Keratinocyte (primary cell): ENCODE data around the gene DOCK11. TPM values are rescaled to one million over a fixed set of nuclear protein-coding genes. Genes with fewer than 3 reads are reported as not detected.

ENCODE experiments used
- DNase-seq: peaks from one replicate; pipeline ENCODE4 v3.0.0-alpha.2; 2011; ENCODE audit warnings: low read depth, missing footprints, low spot score
- FAIRE-seq: peaks from 2 replicates; lab custom pipeline; 2011; peaks lifted over from hg19 to GRCh38; lab: Jason Lieb, UNC
- H2AFZ ChIP-seq: 2 replicates; pipeline ENCODE4 v1.6.0; 2012; ENCODE audit warnings: low read length, control low read depth, inconsistent platforms; ENCODE audit not compliant: control insufficient read depth
- H3K27ac ChIP-seq: 2 replicates; pipeline ENCODE4 v1.5.1; 2011; ENCODE audit warnings: low read length; ENCODE audit not compliant: control insufficient read depth, insufficient read depth
- H3K27me3 ChIP-seq: 3 replicates; pipeline ENCODE4 v1.6.0; 2011; ENCODE audit warnings: low read length; ENCODE audit not compliant: control insufficient read depth, insufficient read depth; ENCODE audit errors: extremely low read depth
- H3K36me3 ChIP-seq, 2 experiments: 2 replicates in 1 of 2; 3 replicates in 1 of 2; pipeline ENCODE4 v1.5.1; 2011; ENCODE audit warnings: low read length in 2 of 2, mild to moderate bottlenecking in 1 of 2; ENCODE audit not compliant: control insufficient read depth in 2 of 2, insufficient read depth in 2 of 2; ENCODE audit errors: extremely low read depth in 1 of 2
- H3K4me1 ChIP-seq: 3 replicates; pipeline ENCODE4 v1.5.1; 2011; ENCODE audit warnings: low read length; ENCODE audit not compliant: control insufficient read depth, insufficient read depth; ENCODE audit errors: extremely low read depth
- H3K4me2 ChIP-seq: 3 replicates; pipeline ENCODE4 v1.6.0; 2011; ENCODE audit warnings: low read depth, low read length; ENCODE audit not compliant: control insufficient read depth, insufficient read depth; ENCODE audit errors: extremely low read depth
- H3K4me3 ChIP-seq, 3 experiments: fragments of 200-600 bp in 1 of 3; sonication (generic) in 1 of 3; 2 replicates in 2 of 3; 3 replicates in 1 of 3; pipeline ENCODE4 v1.5.1; 2011 to 2016; ENCODE audit warnings: low read length in 3 of 3, mild to moderate bottlenecking in 3 of 3, control low read depth in 2 of 3, inconsistent platforms in 1 of 3, low read depth in 1 of 3, mixed read lengths in 1 of 3, mixed run types in 1 of 3, moderate library complexity in 1 of 3; ENCODE audit not compliant: control insufficient read depth in 2 of 3, insufficient read depth in 2 of 3; ENCODE audit errors: extremely low read depth in 1 of 3
- H3K79me2 ChIP-seq: 2 replicates; pipeline ENCODE4 v1.6.0; 2012; ENCODE audit warnings: low read length; ENCODE audit not compliant: control insufficient read depth, insufficient read depth
- H3K9ac ChIP-seq: 3 replicates; pipeline ENCODE4 v1.6.0; 2011; ENCODE audit warnings: low read length; ENCODE audit not compliant: control insufficient read depth, insufficient read depth; ENCODE audit errors: extremely low read depth
- H3K9me1 ChIP-seq: 3 replicates; pipeline ENCODE4 v1.6.0; 2011; ENCODE audit warnings: low read length; ENCODE audit not compliant: control insufficient read depth, insufficient read depth; ENCODE audit errors: extremely low read depth
- H3K9me3 ChIP-seq: 2 replicates; pipeline ENCODE4 v1.5.1; 2012; ENCODE audit warnings: low read depth, low read length; ENCODE audit not compliant: control insufficient read depth
- H4K20me1 ChIP-seq: 3 replicates; pipeline ENCODE4 v1.6.0; 2011; ENCODE audit warnings: low read length; ENCODE audit not compliant: control insufficient read depth, insufficient read depth; ENCODE audit errors: extremely low read depth
- CTCF ChIP-seq, 3 experiments: IDR thresholded peaks in 1 of 3; conservative IDR thresholded peaks in 1 of 3; optimal IDR thresholded peaks in 1 of 3; 2 replicates in 2 of 3; 3 replicates in 1 of 3; pipeline versions ENCODE3 to v1.5.1; 2011; ENCODE audit warnings: low read length in 3 of 3, mild to moderate bottlenecking in 3 of 3, moderate library complexity in 2 of 3, control low read depth in 1 of 3, inconsistent platforms in 1 of 3; ENCODE audit not compliant: insufficient read depth in 2 of 3; ENCODE audit errors: extremely low read depth in 1 of 3
- EZH2 ChIP-seq: IDR thresholded peaks from one replicate; pipeline ENCODE4 v1.6.1; 2012; ENCODE audit warnings: inconsistent platforms, mild to moderate bottlenecking, low read length, moderate library complexity
- dilution Hi-C: fragments of 300-500 bp; cut with MboI; formaldehyde crosslinking; loops from one replicate; pipeline ENCODE4 v1.7.0; 2020; ENCODE audit warnings: low sequenced_read_pairs; ENCODE audit not compliant: extremely low pct_ligation_motif_present
- polyA plus RNA-seq, 5 experiments: library from polyadenylated mRNA; depleted of rRNA in 3 of 5; stranded (reverse) in 3 of 5; stranded (forward) in 1 of 5; unstranded in 1 of 5; fragments of >200 nt; gene quantifications; 1 replicate in 1 of 5; 2 replicates in 3 of 5; 3 replicates in 1 of 5; pipeline versions ENCODE4 v1.2.1 to v1.2.3, GENCODE V29; 2011 to 2012; ENCODE audit warnings: missing spikeins in 2 of 5, low read depth in 1 of 5, low replicate concordance in 1 of 5

The DOCK11 gene
- polyA plus RNA-seq, 1 donor (not counting 4 experiments of a cell fraction or from before 2014, with no cell fraction given), result 4.6 TPM

- no peak overlapping the region for H3K4me2 ChIP-seq
- dilution Hi-C loops, result no loop called here
- H3K9ac ChIP-seq, result no peak overlapping the region
- DNase-seq (no peak), FAIRE-seq (no peak)
- no peaks in the 10 kb centered on the region for H3K9me3 ChIP-seq
- H3K9me1 ChIP-seq, result no peaks in the 10 kb centered on the region
- H3K4me1 ChIP-seq, result no peaks in the 10 kb centered on the region
- H4K20me1 ChIP-seq, result no peaks in the 10 kb centered on the region
- no peak overlapping the region for H3K4me3 ChIP-seq
- no peak overlapping the region for H2AFZ ChIP-seq
- TF ChIP-seq CTCF (optimal IDR thresholded peaks at IDR 0.05 in 1 of 3, IDR thresholded peaks at IDR 0.05 in 1 of 3, conservative IDR thresholded peaks at IDR 0.05 in 1 of 3; ENCODE audit: extremely low read depth in 1 of 3, insufficient read depth in 2 of 3, low read length in 3 of 3), result no peak
- TF ChIP-seq EZH2, result no peak
- no peaks in the 10 kb centered on the region for H3K27me3 ChIP-seq
- no peaks in the 10 kb centered on the region for H3K79me2 ChIP-seq
- H3K27ac ChIP-seq, result no peak overlapping the region
- no peaks in the 10 kb centered on the region for H3K36me3 ChIP-seq
Measured at GRCh38 chrX:118541482-118541881, 45.9 kb downstream of the DOCK11 start.

- no peaks in the 10 kb centered on the region for H3K79me2 ChIP-seq
- TF ChIP-seq EZH2 (no peak), CTCF (optimal IDR thresholded peaks at IDR 0.05 in 1 of 3, IDR thresholded peaks at IDR 0.05 in 1 of 3, conservative IDR thresholded peaks at IDR 0.05 in 1 of 3; ENCODE audit: extremely low read depth in 1 of 3, insufficient read depth in 2 of 3, low read length in 3 of 3) (no peak)
- FAIRE-seq (no peak), DNase-seq (no peak)
- H3K27ac ChIP-seq, result no peak overlapping the region
- H3K36me3 ChIP-seq, result no peaks in the 10 kb centered on the region
- H3K4me2 ChIP-seq, result no peak overlapping the region
- no peaks in the 10 kb centered on the region for H3K9me3 ChIP-seq
- no peaks in the 10 kb centered on the region for H3K9me1 ChIP-seq
- no peak overlapping the region for H3K9ac ChIP-seq
- H4K20me1 ChIP-seq, result no peaks in the 10 kb centered on the region
- H2AFZ ChIP-seq, result no peak overlapping the region
- peaks cover 7% of the 10 kb centered on the region for H3K4me1 ChIP-seq
- H3K27me3 ChIP-seq, result no peaks in the 10 kb centered on the region
- dilution Hi-C loops, result no loop called here
- no peak overlapping the region for H3K4me3 ChIP-seq
Measured at GRCh38 chrX:118545510-118545909, 49.9 kb downstream of the DOCK11 start.
